ENCODE results near the gene APBB2. TPM values are rescaled to one million over a fixed set of nuclear protein-coding genes. Genes with fewer than 3 reads are reported as not detected.

APBB2 gene
- total and polyA plus RNA-seq, 9 donors: 27.3 to 50.6 (median 36.8) TPM

DNA sequence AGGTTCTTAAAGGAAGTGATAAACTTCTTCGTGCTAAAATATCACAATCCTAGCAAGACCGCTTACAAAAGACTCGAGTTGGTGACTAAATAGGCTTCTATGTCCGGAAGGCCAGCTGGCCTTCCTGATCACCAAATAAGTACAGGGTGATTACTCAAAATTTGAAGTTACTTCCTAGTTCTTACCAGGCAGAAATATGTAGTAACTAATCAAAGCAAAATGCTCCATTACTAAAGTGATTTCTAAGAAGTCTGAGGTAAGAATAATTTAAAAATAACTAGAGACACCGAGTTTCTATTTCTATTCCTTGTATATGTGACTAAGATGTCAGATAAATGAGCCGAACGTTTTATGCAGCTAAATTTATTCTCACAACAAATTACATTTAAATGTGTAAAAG, 402.4 kb downstream of the APBB2 start:
- Histone ChIP-seq H3K36me3 (ENCODE audit: control insufficient read depth, insufficient read depth, low read length) (peaks cover 21% of the 10 kb centered on the region), H3K27me3 (ENCODE audit: control insufficient read depth, insufficient read depth, low read length) (no peaks in the 10 kb centered on the region), H3K27ac (ENCODE audit: low read length) (no peak overlapping the region), H3K9me3 (replicated peaks; ENCODE audit: control insufficient read depth, low read depth, low read length) (no peaks in the 10 kb centered on the region), H3K4me3 (ENCODE audit: low read length) (no peak overlapping the region), H3K4me1 (ENCODE audit: control insufficient read depth, insufficient read depth, low read length) (no peaks in the 10 kb centered on the region)
- peak; percentile 18 for DNase-seq
- WGBS (ENCODE audit: insufficient coverage): no CpG with 5 or more reads among the region's 7 CpGs

DNA sequence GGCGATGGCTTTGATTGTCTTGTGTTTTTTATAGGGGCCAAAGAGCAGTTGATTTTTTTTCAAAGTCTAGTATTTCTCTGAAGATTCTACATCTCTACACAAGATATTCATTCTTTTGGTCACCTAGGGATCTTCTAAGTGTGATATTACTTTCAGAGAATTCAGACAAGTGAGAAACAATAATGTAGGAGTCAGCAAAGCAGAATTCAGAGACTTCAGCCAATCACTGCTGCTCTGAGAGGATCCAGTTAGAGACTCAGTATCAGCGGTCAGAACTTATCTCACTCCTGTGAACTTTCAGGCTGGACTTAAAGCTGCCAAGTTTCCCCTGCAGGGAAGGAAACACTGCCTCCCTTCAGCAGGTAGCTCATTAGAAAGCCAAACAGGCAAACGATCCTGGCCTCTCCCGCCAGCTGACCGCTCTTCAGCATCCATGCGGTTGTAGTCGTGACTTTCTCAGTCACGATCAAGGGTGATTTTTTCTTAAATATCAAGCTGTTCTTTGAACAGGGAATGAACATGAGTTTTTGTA, 405.4 kb downstream of the APBB2 start:
- Histone ChIP-seq H3K36me3 (ENCODE audit: control insufficient read depth, insufficient read depth, low read length) (peaks cover 6% of the 10 kb centered on the region), H3K4me1 (ENCODE audit: control insufficient read depth, insufficient read depth, low read length) (no peaks in the 10 kb centered on the region), H3K27me3 (ENCODE audit: control insufficient read depth, insufficient read depth, low read length) (no peaks in the 10 kb centered on the region), H3K27ac (ENCODE audit: low read length) (no peak overlapping the region), H3K9me3 (replicated peaks; ENCODE audit: control insufficient read depth, low read depth, low read length) (no peaks in the 10 kb centered on the region), H3K4me3 (ENCODE audit: low read length) (no peak overlapping the region)
- DNase-seq: no peak
- WGBS (ENCODE audit: insufficient coverage): 69% methylated on average over 7 of the region's 8 CpGs

GRCh38 chr4:40804598-40804997, 409.7 kb downstream of the APBB2 start:
- WGBS (ENCODE audit: insufficient coverage): 94% methylated on average over 2 of the region's 2 CpGs
- H3K27ac ChIP-seq (ENCODE audit: low read length): no peak overlapping the region
- no peaks in the 10 kb centered on the region for H3K9me3 ChIP-seq (replicated peaks; ENCODE audit: control insufficient read depth, low read depth, low read length)
- no peak for DNase-seq
- no peaks in the 10 kb centered on the region for H3K27me3 ChIP-seq (ENCODE audit: control insufficient read depth, insufficient read depth, low read length)
- H3K36me3 ChIP-seq (ENCODE audit: control insufficient read depth, insufficient read depth, low read length): no peaks in the 10 kb centered on the region
- H3K4me1 ChIP-seq (ENCODE audit: control insufficient read depth, insufficient read depth, low read length): no peaks in the 10 kb centered on the region
- no peak overlapping the region for H3K4me3 ChIP-seq (ENCODE audit: low read length)

- no peak overlapping the region for H3K4me3 ChIP-seq (ENCODE audit: low read length)
- H3K27ac ChIP-seq (ENCODE audit: low read length): no peak overlapping the region
- no peaks in the 10 kb centered on the region for H3K36me3 ChIP-seq (ENCODE audit: control insufficient read depth, insufficient read depth, low read length)
- no peaks in the 10 kb centered on the region for H3K9me3 ChIP-seq (replicated peaks; ENCODE audit: control insufficient read depth, low read depth, low read length)
- whole genome bisulfite sequencing (ENCODE audit: insufficient coverage): no CpG with 5 or more reads among the region's 3 CpGs
- H3K27me3 ChIP-seq (ENCODE audit: control insufficient read depth, insufficient read depth, low read length): no peaks in the 10 kb centered on the region
- H3K4me1 ChIP-seq (ENCODE audit: control insufficient read depth, insufficient read depth, low read length): no peaks in the 10 kb centered on the region
- DNase-seq: no peak
Observed at GRCh38 chr4:40800064-40800463, 414.3 kb downstream of the APBB2 start.

GRCh38 chr4:40789771-40790170, 424.6 kb downstream of the APBB2 start:
- Histone ChIP-seq H3K4me1 (ENCODE audit: control insufficient read depth, insufficient read depth, low read length) (no peaks in the 10 kb centered on the region), H3K9me3 (replicated peaks; ENCODE audit: control insufficient read depth, low read depth, low read length) (no peaks in the 10 kb centered on the region), H3K27me3 (ENCODE audit: control insufficient read depth, insufficient read depth, low read length) (no peaks in the 10 kb centered on the region), H3K27ac (ENCODE audit: low read length) (no peak overlapping the region), H3K36me3 (ENCODE audit: control insufficient read depth, insufficient read depth, low read length) (no peaks in the 10 kb centered on the region), H3K4me3 (ENCODE audit: low read length) (no peak overlapping the region)
- no peak for DNase-seq
- WGBS (ENCODE audit: insufficient coverage): no CpG with 5 or more reads among the region's 3 CpGs

DNA sequence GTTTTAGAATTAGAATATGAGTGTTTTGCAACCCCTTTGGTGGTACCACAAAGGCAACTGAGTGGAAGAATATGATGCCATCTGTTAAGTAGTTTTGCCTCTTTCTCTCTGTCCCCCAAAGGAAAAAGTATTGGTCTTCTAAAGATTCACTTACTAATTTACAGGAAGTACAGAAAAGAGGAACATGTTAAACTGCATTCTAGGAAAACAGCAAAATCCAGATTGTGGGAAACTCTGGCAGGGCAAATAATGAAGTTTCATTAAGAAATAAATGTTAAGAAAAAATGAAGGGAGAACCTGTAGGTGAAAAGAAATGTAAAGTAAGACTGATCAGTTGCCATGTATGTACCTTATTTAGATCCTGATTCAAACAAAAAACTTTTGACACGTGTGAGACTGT, 425.3 kb downstream of the APBB2 start:
- no peak overlapping the region for H3K27ac ChIP-seq (ENCODE audit: low read length)
- no peaks in the 10 kb centered on the region for H3K36me3 ChIP-seq (ENCODE audit: control insufficient read depth, insufficient read depth, low read length)
- no CpG with 5 or more reads among the region's 1 CpG for WGBS (ENCODE audit: insufficient coverage)
- H3K27me3 ChIP-seq (ENCODE audit: control insufficient read depth, insufficient read depth, low read length): no peaks in the 10 kb centered on the region
- no peak overlapping the region for H3K4me3 ChIP-seq (ENCODE audit: low read length)
- H3K9me3 ChIP-seq (replicated peaks; ENCODE audit: control insufficient read depth, low read depth, low read length): no peaks in the 10 kb centered on the region
- no peaks in the 10 kb centered on the region for H3K4me1 ChIP-seq (ENCODE audit: control insufficient read depth, insufficient read depth, low read length)
- DNase-seq: no peak

DNA sequence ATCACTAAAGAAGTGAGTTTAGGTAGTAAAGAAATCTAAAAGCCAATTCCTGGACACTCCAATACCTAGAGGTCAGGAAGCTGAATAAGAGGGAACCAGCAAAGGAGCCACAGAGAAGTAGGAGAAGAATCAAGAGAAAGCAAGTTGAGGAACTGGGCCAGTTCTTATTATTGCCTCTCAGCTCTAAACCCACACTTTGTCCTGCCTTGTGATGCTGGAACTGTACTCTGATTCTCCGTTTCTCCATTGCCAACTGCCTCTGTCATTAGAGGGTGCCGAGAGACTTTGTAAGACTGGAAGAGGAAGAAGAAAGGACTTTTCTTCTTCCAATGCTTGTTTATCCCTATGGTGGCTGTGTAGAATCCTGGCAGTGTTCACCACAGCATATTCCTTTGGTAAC, 426.0 kb downstream of the APBB2 start:
- DNase-seq: no peak
- no peak overlapping the region for H3K27ac ChIP-seq (ENCODE audit: low read length)
- no peaks in the 10 kb centered on the region for H3K9me3 ChIP-seq (replicated peaks; ENCODE audit: control insufficient read depth, low read depth, low read length)
- no CpG with 5 or more reads among the region's 2 CpGs for WGBS (ENCODE audit: insufficient coverage)
- H3K4me3 ChIP-seq (ENCODE audit: low read length): no peak overlapping the region
- H3K4me1 ChIP-seq (ENCODE audit: control insufficient read depth, insufficient read depth, low read length): no peaks in the 10 kb centered on the region
- no peaks in the 10 kb centered on the region for H3K27me3 ChIP-seq (ENCODE audit: control insufficient read depth, insufficient read depth, low read length)
- no peaks in the 10 kb centered on the region for H3K36me3 ChIP-seq (ENCODE audit: control insufficient read depth, insufficient read depth, low read length)

- over 99% methylated on average over 11 of the region's 12 CpGs for WGBS (ENCODE audit: insufficient coverage)
- no peak overlapping the region for H3K4me3 ChIP-seq (ENCODE audit: low read length)
- H3K9me3 ChIP-seq (replicated peaks; ENCODE audit: control insufficient read depth, low read depth, low read length): no peaks in the 10 kb centered on the region
- no peaks in the 10 kb centered on the region for H3K36me3 ChIP-seq (ENCODE audit: control insufficient read depth, insufficient read depth, low read length)
- no peak overlapping the region for H3K27ac ChIP-seq (ENCODE audit: low read length)
- no peaks in the 10 kb centered on the region for H3K4me1 ChIP-seq (ENCODE audit: control insufficient read depth, insufficient read depth, low read length)
- DNase-seq: no peak
- H3K27me3 ChIP-seq (ENCODE audit: control insufficient read depth, insufficient read depth, low read length): no peaks in the 10 kb centered on the region
Observed at GRCh38 chr4:40785727-40786126, 428.6 kb downstream of the APBB2 start.

GRCh38 chr4:40782876-40783275, 431.5 kb downstream of the APBB2 start:
- no peak overlapping the region for H3K27ac ChIP-seq (ENCODE audit: low read length)
- WGBS (ENCODE audit: insufficient coverage): no CpG with 5 or more reads among the region's 2 CpGs
- DNase-seq: no peak

GRCh38 chr4:40778090-40778489, 436.3 kb downstream of the APBB2 start:
- Histone ChIP-seq H3K27ac (ENCODE audit: low read length) (no peak overlapping the region), H3K4me1 (ENCODE audit: control insufficient read depth, insufficient read depth, low read length) (no peaks in the 10 kb centered on the region), H3K4me3 (ENCODE audit: low read length) (no peak overlapping the region), H3K27me3 (ENCODE audit: control insufficient read depth, insufficient read depth, low read length) (no peaks in the 10 kb centered on the region), H3K9me3 (replicated peaks; ENCODE audit: control insufficient read depth, low read depth, low read length) (peaks cover 3% of the 10 kb centered on the region), H3K36me3 (ENCODE audit: control insufficient read depth, insufficient read depth, low read length) (no peaks in the 10 kb centered on the region)
- DNase-seq: no peak
- WGBS (ENCODE audit: insufficient coverage): no CpG with 5 or more reads among the region's 1 CpG

More at GRCh38 chr4:40782876-40783275, 431.5 kb downstream of the APBB2 start:
- Histone ChIP-seq H3K4me1 (ENCODE audit: control insufficient read depth, insufficient read depth, low read length) (no peaks in the 10 kb centered on the region), H3K27me3 (ENCODE audit: control insufficient read depth, insufficient read depth, low read length) (no peaks in the 10 kb centered on the region), H3K4me3 (ENCODE audit: low read length) (no peak overlapping the region), H3K36me3 (ENCODE audit: control insufficient read depth, insufficient read depth, low read length) (no peaks in the 10 kb centered on the region), H3K9me3 (replicated peaks; ENCODE audit: control insufficient read depth, low read depth, low read length) (peaks cover 3% of the 10 kb centered on the region)

- H3K4me1 ChIP-seq (ENCODE audit: control insufficient read depth, insufficient read depth, low read length): no peaks in the 10 kb centered on the region
- no peak overlapping the region for H3K27ac ChIP-seq (ENCODE audit: low read length)
- no peaks in the 10 kb centered on the region for H3K36me3 ChIP-seq (ENCODE audit: control insufficient read depth, insufficient read depth, low read length)
- peak; percentile 27 for DNase-seq
- no peaks in the 10 kb centered on the region for H3K9me3 ChIP-seq (replicated peaks; ENCODE audit: control insufficient read depth, low read depth, low read length)
- H3K27me3 ChIP-seq (ENCODE audit: control insufficient read depth, insufficient read depth, low read length): no peaks in the 10 kb centered on the region
- WGBS (ENCODE audit: insufficient coverage): no CpG with 5 or more reads among the region's 1 CpG
- H3K4me3 ChIP-seq (ENCODE audit: low read length): no peak overlapping the region
Observed at GRCh38 chr4:40769266-40769665, 445.1 kb downstream of the APBB2 start.

Data from muscle of leg (tissue), 11 donors.